ENCODE data around the gene MAS1L. TPM values are rescaled to one million over a fixed set of nuclear protein-coding genes. Genes with fewer than 3 reads are reported as not detected.

MAS1L gene
- total RNA-seq, 1 donor from 2014 or later: not detected

- H3K27ac ChIP-seq: no peak overlapping the region
- no peaks in the 10 kb centered on the region for H3K27me3 ChIP-seq
- TF ChIP-seq CTCF (IDR thresholded peaks at IDR 0.05) (no peak), POLR2A (IDR thresholded peaks at IDR 0.05) (no peak), POLR2AphosphoS5 (IDR thresholded peaks at IDR 0.05; ENCODE audit: insufficient read depth in 1 of 2, low read depth in 1 of 2) (no peak)
- H3K9me3 ChIP-seq: no peaks in the 10 kb centered on the region
- intact Hi-C loops (cut with DNase I): no loop called here
- no peaks in the 10 kb centered on the region for H3K4me1 ChIP-seq
- no peak overlapping the region for H3K4me3 ChIP-seq
- H3K36me3 ChIP-seq: no peaks in the 10 kb centered on the region
- DNase-seq (ENCODE audit: extremely low spot score in 2 of 2): no peak
These were observed 2.3 kb upstream of the MAS1L start for GRCh38 chr6:29490055-29490454.

- intact Hi-C loops (cut with DNase I): no loop called here
- Histone ChIP-seq H3K27ac (no peak overlapping the region), H3K36me3 (no peaks in the 10 kb centered on the region), H3K27me3 (no peaks in the 10 kb centered on the region), H3K9me3 (no peaks in the 10 kb centered on the region), H3K4me3 (no peak overlapping the region), H3K4me1 (no peaks in the 10 kb centered on the region)
- no peak for TF ChIP-seq CTCF (IDR thresholded peaks at IDR 0.05)
- TF ChIP-seq POLR2AphosphoS5 (IDR thresholded peaks at IDR 0.05; ENCODE audit: insufficient read depth in 1 of 2, low read depth in 1 of 2): no peak
- TF ChIP-seq POLR2A (IDR thresholded peaks at IDR 0.05): no peak
- DNase-seq (ENCODE audit: extremely low spot score in 2 of 2): peak in 1 of 2 donors; percentile 72
These were observed 1.5 kb upstream of the MAS1L start for GRCh38 chr6:29489286-29489685.

- TF ChIP-seq POLR2AphosphoS5 (IDR thresholded peaks at IDR 0.05; ENCODE audit: insufficient read depth in 1 of 2, low read depth in 1 of 2): no peak
- TF ChIP-seq CTCF (IDR thresholded peaks at IDR 0.05): no peak
- TF ChIP-seq POLR2A (IDR thresholded peaks at IDR 0.05): no peak
- Histone ChIP-seq H3K4me1 (no peaks in the 10 kb centered on the region), H3K36me3 (no peaks in the 10 kb centered on the region), H3K27me3 (no peaks in the 10 kb centered on the region), H3K9me3 (no peaks in the 10 kb centered on the region), H3K27ac (no peak overlapping the region), H3K4me3 (no peak overlapping the region)
- DNase-seq (ENCODE audit: extremely low spot score in 2 of 2): no peak
- intact Hi-C loops (cut with DNase I): no loop called here
These were observed 1.1 kb upstream of the MAS1L start for GRCh38 chr6:29488874-29489273.

- Histone ChIP-seq H3K4me3 (no peak overlapping the region), H3K27ac (no peak overlapping the region), H3K27me3 (no peaks in the 10 kb centered on the region), H3K4me1 (no peaks in the 10 kb centered on the region), H3K36me3 (no peaks in the 10 kb centered on the region), H3K9me3 (no peaks in the 10 kb centered on the region)
- intact Hi-C loops (cut with DNase I): no loop called here
- no peak for DNase-seq (ENCODE audit: extremely low spot score in 2 of 2)
- TF ChIP-seq CTCF (IDR thresholded peaks at IDR 0.05) (no peak), POLR2A (IDR thresholded peaks at IDR 0.05) (no peak), POLR2AphosphoS5 (IDR thresholded peaks at IDR 0.05; ENCODE audit: insufficient read depth in 1 of 2, low read depth in 1 of 2) (no peak)
These were observed 625 bp downstream of the MAS1L start for GRCh38 chr6:29487131-29487530.

- Histone ChIP-seq H3K36me3 (no peaks in the 10 kb centered on the region), H3K9me3 (no peaks in the 10 kb centered on the region), H3K4me3 (no peak overlapping the region), H3K27ac (no peak overlapping the region), H3K4me1 (no peaks in the 10 kb centered on the region), H3K27me3 (no peaks in the 10 kb centered on the region)
- no peak for DNase-seq (ENCODE audit: extremely low spot score in 2 of 2)
- intact Hi-C loops (cut with DNase I): no loop called here
- no peak for TF ChIP-seq POLR2AphosphoS5 (IDR thresholded peaks at IDR 0.05; ENCODE audit: insufficient read depth in 1 of 2, low read depth in 1 of 2)
- no peak for TF ChIP-seq CTCF (IDR thresholded peaks at IDR 0.05)
- TF ChIP-seq POLR2A (IDR thresholded peaks at IDR 0.05): no peak
These were observed 1.2 kb downstream of the MAS1L start for GRCh38 chr6:29486577-29486976.

Measured in vagina (tissue), 2 donors.